CD14-positive monocyte (primary cell): ENCODE measurements around the gene NFKBIE. TPM values are rescaled to one million over a fixed set of nuclear protein-coding genes. Genes with fewer than 3 reads are reported as not detected.

ENCODE experiments used
- DNase-seq, 3 donors: peaks; one replicate each; pipeline ENCODE4 v3.0.0-alpha.2; 2011 to 2022
- H2AFZ ChIP-seq: 2 replicates; pipeline ENCODE4 v1.6.0; 2012; ENCODE audit warnings: mild to moderate bottlenecking, low read depth, low read length, inconsistent platforms; ENCODE audit not compliant: insufficient read depth, poor library complexity, severe bottlenecking
- H3K27ac ChIP-seq, 2 donors: 1 replicate in 1 of 2; 2 replicates in 1 of 2; pipeline ENCODE4 v1.5.1; 2012 to 2013; ENCODE audit warnings: low read length in 2 of 2, control low read depth in 1 of 2, inconsistent platforms in 1 of 2, low read depth in 1 of 2, mild to moderate bottlenecking in 1 of 2
- H3K27me3 ChIP-seq, 2 donors: one replicate each; pipeline versions ENCODE4 v1.6.0 to v1.6.1; 2011 to 2013; ENCODE audit warnings: low read length in 2 of 2; ENCODE audit not compliant: control insufficient read depth in 2 of 2, insufficient read depth in 2 of 2
- H3K36me3 ChIP-seq, 2 donors: replicated peaks in 1 of 2; 1 replicate in 1 of 2; 2 replicates in 1 of 2; pipeline versions ENCODE4 v1.5.1 to v1.6.1; 2012 to 2013; ENCODE audit warnings: low read length in 2 of 2, control low read depth in 1 of 2, inconsistent platforms in 1 of 2, mild to moderate bottlenecking in 1 of 2; ENCODE audit not compliant: insufficient read depth in 2 of 2, control insufficient read depth in 1 of 2
- H3K4me1 ChIP-seq, 2 donors: 1 replicate in 1 of 2; 2 replicates in 1 of 2; pipeline versions ENCODE4 v1.5.1 to v1.6.1; 2012 to 2013; ENCODE audit warnings: low read length in 2 of 2, control low read depth in 1 of 2, inconsistent platforms in 1 of 2, mild to moderate bottlenecking in 1 of 2, moderate library complexity in 1 of 2; ENCODE audit not compliant: insufficient read depth in 2 of 2, control insufficient read depth in 1 of 2
- H3K4me2 ChIP-seq: replicated peaks from 2 replicates; pipeline ENCODE3; 2012; ENCODE audit warnings: low read length, moderate library complexity, mild to moderate bottlenecking; ENCODE audit not compliant: poor library complexity, severe bottlenecking; ENCODE audit errors: extremely low read depth
- H3K4me3 ChIP-seq, 3 experiments: fragments of 200-600 bp in 1 of 3; sonication (generic) in 1 of 3; replicated peaks in 1 of 3; 1 replicate in 2 of 3; 2 replicates in 1 of 3; pipeline ENCODE4 v1.5.1; 2011 to 2013; ENCODE audit warnings: low read length in 3 of 3, mild to moderate bottlenecking in 3 of 3, control low read depth in 2 of 3, low read depth in 2 of 3, inconsistent platforms in 1 of 3, moderate library complexity in 1 of 3
- H3K79me2 ChIP-seq: 2 replicates; pipeline ENCODE4 v1.6.0; 2012; ENCODE audit warnings: mild to moderate bottlenecking, control low read depth, inconsistent platforms, low read length, moderate library complexity; ENCODE audit not compliant: insufficient read depth
- H3K9ac ChIP-seq: 2 replicates; pipeline ENCODE4 v1.6.0; 2017; ENCODE audit warnings: low read length, mild to moderate bottlenecking; ENCODE audit not compliant: insufficient read depth, poor library complexity, severe bottlenecking
- H3K9me3 ChIP-seq, 2 donors: replicated peaks in 1 of 2; 1 replicate in 1 of 2; 2 replicates in 1 of 2; pipeline versions ENCODE4 v1.5.1 to v1.6.1; 2012 to 2013; ENCODE audit warnings: low read length in 2 of 2, control low read depth in 1 of 2; ENCODE audit not compliant: control insufficient read depth in 1 of 2, insufficient read depth in 1 of 2
- H4K20me1 ChIP-seq: 2 replicates; pipeline ENCODE4 v1.6.0; 2012; ENCODE audit warnings: mild to moderate bottlenecking, low read length, control low read depth, moderate library complexity; ENCODE audit not compliant: insufficient read depth
- H3K27ac Mint-ChIP-seq, 7 donors: one replicate each; pipeline ENCODE4 v1.8.0; 2020; ENCODE audit warnings: mild to moderate bottlenecking in 7 of 7, mixed read lengths in 7 of 7, moderate library complexity in 6 of 7, inconsistent platforms in 2 of 7
- H3K27me3 Mint-ChIP-seq, 3 donors: one replicate each; pipeline ENCODE4 v1.8.0; 2021 to 2022; ENCODE audit warnings: low read depth in 3 of 3, mild to moderate bottlenecking in 3 of 3, mixed read lengths in 3 of 3, moderate library complexity in 3 of 3, inconsistent platforms in 1 of 3
- H3K36me3 Mint-ChIP-seq, 2 donors: one replicate each; pipeline ENCODE4 v1.8.0; 2020; ENCODE audit warnings: mixed read lengths in 2 of 2, inconsistent platforms in 1 of 2, mild to moderate bottlenecking in 1 of 2
- H3K4me1 Mint-ChIP-seq: one replicate; pipeline ENCODE4 v1.8.0; 2020; ENCODE audit warnings: mild to moderate bottlenecking, mixed read lengths
- H3K4me3 Mint-ChIP-seq, 2 donors: one replicate each; pipeline ENCODE4 v1.8.0; 2020; ENCODE audit warnings: mild to moderate bottlenecking in 2 of 2, mixed read lengths in 2 of 2, moderate library complexity in 1 of 2
- H3K9me3 Mint-ChIP-seq, 7 donors: one replicate each; pipeline ENCODE4 v1.8.0; 2020 to 2022; ENCODE audit warnings: mixed read lengths in 7 of 7, mild to moderate bottlenecking in 6 of 7, moderate library complexity in 6 of 7, inconsistent platforms in 2 of 7
- WGBS: methylation state at CpG from one replicate; pipeline ENCODE4 v1.1.5; 2013; ENCODE audit warnings: missing lambda C conversion rate; ENCODE audit not compliant: insufficient coverage; 5-methylcytosine and 5-hydroxymethylcytosine counted together
- intact Hi-C, 2 donors: fragments of 100-400 bp; cut with micrococcal nuclease; formaldehyde crosslinking; loops; one replicate each; pipeline versions ENCODE4 v1.15.0 to v1.15.1; 2023
- polyA plus RNA-seq, 3 donors: library from polyadenylated mRNA; depleted of rRNA in 1 of 3; unstranded in 2 of 3; stranded (reverse) in 1 of 3; fragments of 300-500 nt in 2 of 3; fragments of >200 nt in 1 of 3; fragmentation: Illumina TruSeq in 2 of 3; gene quantifications; 1 replicate in 2 of 3; 2 replicates in 1 of 3; pipeline ENCODE4 v1.2.3, GENCODE V29; 2012 to 2021
- TF ChIP-seq, protein P1 (sequence below): fragments of 200-600 bp; IDR thresholded peaks from one replicate; pipeline ENCODE4 v1.8.0; 2022; ENCODE audit warnings: antibody characterized with exemption, mild to moderate bottlenecking

NFKBIE gene
- polyA plus RNA-seq, 3 donors = 19.9 to 108 (median 23.2) TPM

DNA sequence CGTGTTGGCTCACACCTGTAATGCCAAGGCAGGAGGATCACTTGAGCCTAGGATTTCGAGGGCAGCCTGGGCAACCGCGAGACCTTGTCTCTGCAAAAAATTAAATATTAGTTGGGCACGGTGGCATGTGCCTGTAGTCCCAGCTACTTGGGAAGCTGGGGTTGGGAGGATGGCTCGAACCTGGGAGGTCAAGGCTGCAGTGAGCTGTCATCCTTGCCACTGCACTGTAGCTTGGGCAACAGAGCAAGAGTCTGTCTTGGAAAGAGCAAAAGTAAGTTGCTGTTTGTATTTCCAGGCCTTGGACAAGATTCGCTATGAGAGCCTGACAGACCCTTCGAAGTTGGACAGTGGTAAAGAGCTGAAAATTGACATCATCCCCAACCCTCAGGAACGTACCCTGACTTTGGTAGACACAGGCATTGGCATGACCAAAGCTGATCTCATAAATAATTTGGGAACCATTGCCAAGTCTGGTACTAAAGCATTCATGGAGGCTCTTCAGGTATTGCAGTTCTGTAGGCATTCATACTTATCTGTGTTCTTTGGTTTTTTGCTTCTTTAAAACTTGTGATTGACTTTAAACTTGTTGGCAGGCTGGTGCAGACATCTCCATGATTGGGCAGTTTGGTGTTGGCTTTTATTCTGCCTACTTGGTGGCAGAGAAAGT, 16.1 kb downstream of the NFKBIE start:
- TF ChIP-seq, protein P1, sequence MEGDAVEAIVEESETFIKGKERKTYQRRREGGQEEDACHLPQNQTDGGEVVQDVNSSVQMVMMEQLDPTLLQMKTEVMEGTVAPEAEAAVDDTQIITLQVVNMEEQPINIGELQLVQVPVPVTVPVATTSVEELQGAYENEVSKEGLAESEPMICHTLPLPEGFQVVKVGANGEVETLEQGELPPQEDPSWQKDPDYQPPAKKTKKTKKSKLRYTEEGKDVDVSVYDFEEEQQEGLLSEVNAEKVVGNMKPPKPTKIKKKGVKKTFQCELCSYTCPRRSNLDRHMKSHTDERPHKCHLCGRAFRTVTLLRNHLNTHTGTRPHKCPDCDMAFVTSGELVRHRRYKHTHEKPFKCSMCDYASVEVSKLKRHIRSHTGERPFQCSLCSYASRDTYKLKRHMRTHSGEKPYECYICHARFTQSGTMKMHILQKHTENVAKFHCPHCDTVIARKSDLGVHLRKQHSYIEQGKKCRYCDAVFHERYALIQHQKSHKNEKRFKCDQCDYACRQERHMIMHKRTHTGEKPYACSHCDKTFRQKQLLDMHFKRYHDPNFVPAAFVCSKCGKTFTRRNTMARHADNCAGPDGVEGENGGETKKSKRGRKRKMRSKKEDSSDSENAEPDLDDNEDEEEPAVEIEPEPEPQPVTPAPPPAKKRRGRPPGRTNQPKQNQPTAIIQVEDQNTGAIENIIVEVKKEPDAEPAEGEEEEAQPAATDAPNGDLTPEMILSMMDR = no peak
- peak overlapping the region in 3 of 7 donors; percentile 6 to 95 (median 58) for H3K27ac Mint-ChIP-seq
- H3K27ac ChIP-seq = no peak overlapping the region
- peaks cover 48 to 57% of the 10 kb centered on the region in 2 donors for H3K36me3 ChIP-seq
- intact Hi-C loops = loop anchor here in 1 of 2 donors (5.0 kb wide), 1 partner anchor 622 kb away; the partner anchor contains the start of gene GTPBP2
- peaks cover 42% of the 10 kb centered on the region for H3K79me2 ChIP-seq
- H3K27me3 ChIP-seq = no peaks in the 10 kb centered on the region
- peaks cover 0 to 6% (median 0%) of the 10 kb centered on the region in 3 donors for H3K27me3 Mint-ChIP-seq
- DNase-seq = no peak
- H3K4me2 ChIP-seq = peak overlapping the region; percentile 95
- H3K9me3 Mint-ChIP-seq = peaks cover 0 to 2% (median 0%) of the 10 kb centered on the region in 7 donors
- peaks cover 70% of the 10 kb centered on the region for H4K20me1 ChIP-seq
- H3K9me3 ChIP-seq = no peaks in the 10 kb centered on the region
- peaks cover 19 to 36% of the 10 kb centered on the region in 2 donors for H3K4me1 ChIP-seq
- no peak overlapping the region for H3K9ac ChIP-seq
- 85% methylated on average over 6 of the region's 9 CpGs for WGBS
- peaks cover 56 to 58% of the 10 kb centered on the region in 2 donors for H3K36me3 Mint-ChIP-seq
- H3K4me3 ChIP-seq = peak overlapping the region in 1 of 3 experiments; percentile 100
- H2AFZ ChIP-seq = no peak overlapping the region
- H3K4me1 Mint-ChIP-seq = peaks cover 34% of the 10 kb centered on the region
- H3K4me3 Mint-ChIP-seq = no peak overlapping the region

DNA sequence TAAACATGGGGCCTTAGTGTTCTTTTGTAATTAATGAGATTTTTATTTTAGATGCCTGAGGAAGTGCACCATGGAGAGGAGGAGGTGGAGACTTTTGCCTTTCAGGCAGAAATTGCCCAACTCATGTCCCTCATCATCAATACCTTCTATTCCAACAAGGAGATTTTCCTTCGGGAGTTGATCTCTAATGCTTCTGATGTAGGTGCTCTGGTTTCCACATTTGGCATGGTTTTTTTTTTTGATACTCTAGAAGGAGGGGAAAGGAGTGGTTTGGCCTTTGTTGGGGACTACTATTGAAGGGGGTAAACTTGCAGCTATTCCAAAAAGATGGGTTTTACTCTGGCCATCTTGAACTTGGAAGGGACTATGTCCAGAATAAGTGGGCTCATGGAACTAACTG, 16.8 kb downstream of the NFKBIE start:
- Histone ChIP-seq H3K9me3 (no peaks in the 10 kb centered on the region), H4K20me1 (peaks cover 63% of the 10 kb centered on the region), H3K4me2 (peak overlapping the region; percentile 95), H3K27me3 (no peaks in the 10 kb centered on the region), H3K79me2 (peaks cover 42% of the 10 kb centered on the region), H3K4me3 (peak overlapping the region in 2 of 3 experiments; percentile 69 to 100), H3K4me1 (peaks cover 19 to 36% of the 10 kb centered on the region in 2 donors), H3K9ac (no peak overlapping the region), H2AFZ (no peak overlapping the region), H3K36me3 (peaks cover 42 to 50% of the 10 kb centered on the region in 2 donors), H3K27ac (peak overlapping the region in 1 of 2 donors; percentile 90)
- Mint-ChIP-seq H3K4me1 (peaks cover 34% of the 10 kb centered on the region), H3K27me3 (peaks cover 0 to 7% (median 0%) of the 10 kb centered on the region in 3 donors), H3K27ac (peak overlapping the region in 5 of 7 donors; percentile 40 to 96 (median 94)), H3K9me3 (peaks cover 0 to 2% (median 0%) of the 10 kb centered on the region in 7 donors), H3K36me3 (peaks cover 51 to 53% of the 10 kb centered on the region in 2 donors), H3K4me3 (peak overlapping the region; percentile 96 to 98)
- no peak for DNase-seq
- TF ChIP-seq, protein P1 = no peak
- intact Hi-C loops = loop anchor here in 1 of 2 donors (5.0 kb wide), 1 partner anchor 621 kb away; the partner anchor contains the start of gene GTPBP2
- no CpG with 5 or more reads among the region's 1 CpG for WGBS
